Activated CD4-positive, alpha-beta T cell treated with anti-CD3 and anti-CD28 coated beads for 36 hours (primary cell): ENCODE measurements around the gene NPIPB6. TPM values are rescaled to one million over a fixed set of nuclear protein-coding genes. Genes with fewer than 3 reads are reported as not detected.
"Not testable (repeated sequence)": the region's sequence is repeated elsewhere in the genome, so short reads cannot be mapped to it uniquely, and the experiment has no call there.

Source experiments
- ATAC-seq: fragments of 200-7000 bp; cut with Tn5 transposase; one replicate; pipeline ENCODE4 v1.10.0; 2021; ENCODE audit warnings: mild to moderate bottlenecking, moderate library complexity
- CTCF ChIA-PET: fragments of 350-600 bp; sonication (Branson Sonifier 250); formaldehyde crosslinking; loops from one replicate; lab custom pipeline; 2021; ENCODE audit warnings: antibody characterized with exemption; lab: Charles Lee
- POLR2A ChIA-PET: fragments of 350-600 bp; sonication (Branson Sonifier 250); formaldehyde crosslinking; loops from one replicate; lab custom pipeline; 2021; ENCODE audit warnings: antibody characterized with exemption, inconsistent platforms; lab: Charles Lee
- DNase-seq: peaks from one replicate; pipeline ENCODE4 v3.0.0-alpha.2; 2020
- H3K27ac Mint-ChIP-seq: one replicate; pipeline ENCODE4 v1.8.0; 2021; ENCODE audit warnings: mixed read lengths
- H3K27me3 Mint-ChIP-seq: one replicate; pipeline ENCODE4 v1.8.0; 2021; ENCODE audit warnings: mixed read lengths
- H3K36me3 Mint-ChIP-seq: one replicate; pipeline ENCODE4 v1.8.0; 2021; ENCODE audit warnings: low read depth, mixed read lengths
- H3K4me1 Mint-ChIP-seq: one replicate; pipeline ENCODE4 v1.8.0; 2021; ENCODE audit warnings: mixed read lengths
- H3K4me3 Mint-ChIP-seq: one replicate; pipeline ENCODE4 v1.8.0; 2021; ENCODE audit warnings: mild to moderate bottlenecking, moderate library complexity, mixed read lengths
- H3K9me3 Mint-ChIP-seq: one replicate; pipeline ENCODE4 v1.8.0; 2021; ENCODE audit warnings: low read depth, mixed read lengths
- intact Hi-C, 2 experiments: fragments of 100-400 bp; cut with DNase I in 1 of 2; cut with micrococcal nuclease in 1 of 2; formaldehyde crosslinking; loops; one replicate each; pipeline versions ENCODE4 v1.14.2 to v1.15.1; 2022 to 2024; cut with DNase I, micrococcal nuclease
- total RNA-seq, 2 experiments: library from RNA; stranded (reverse); gene quantifications; one replicate each; pipeline ENCODE4 v1.2.3, GENCODE V29; 2021

NPIPB6 gene
- total RNA-seq: 1 to 10 TPM; 1.7 to 1.8 TPM

DNA sequence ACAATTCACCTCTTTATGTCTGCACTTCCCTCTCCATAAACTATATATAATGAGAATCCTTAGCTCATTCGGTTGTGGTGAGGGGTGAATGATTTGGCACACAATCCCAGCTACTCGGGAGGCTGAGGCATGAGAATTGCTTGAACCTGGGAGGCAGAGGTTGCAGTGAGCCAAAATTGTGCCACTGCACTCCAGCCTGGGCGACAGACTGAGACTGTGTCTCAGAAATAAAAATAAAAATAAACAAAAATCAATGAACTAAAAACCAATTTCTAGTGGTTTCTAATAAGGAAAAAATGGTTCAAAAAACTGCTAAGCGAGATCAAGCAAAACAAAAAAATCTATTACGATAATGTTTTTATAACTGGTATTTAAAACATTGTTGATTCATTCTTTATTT lies at the start of gene NPIPB6:
TSS of gene NPIPB6 (minus strand) at position 101 of the 400 bp plus-strand sequence. CDS start 686 bp downstream, outside the sequence.
- H3K36me3 Mint-ChIP-seq, CTCF ChIA-PET, H3K27me3 Mint-ChIP-seq, DNase-seq, H3K27ac Mint-ChIP-seq, H3K9me3 Mint-ChIP-seq, H3K4me3 Mint-ChIP-seq, H3K4me1 Mint-ChIP-seq, ATAC-seq, POLR2A ChIA-PET, intact Hi-C loops: not testable (repeated sequence)

DNA sequence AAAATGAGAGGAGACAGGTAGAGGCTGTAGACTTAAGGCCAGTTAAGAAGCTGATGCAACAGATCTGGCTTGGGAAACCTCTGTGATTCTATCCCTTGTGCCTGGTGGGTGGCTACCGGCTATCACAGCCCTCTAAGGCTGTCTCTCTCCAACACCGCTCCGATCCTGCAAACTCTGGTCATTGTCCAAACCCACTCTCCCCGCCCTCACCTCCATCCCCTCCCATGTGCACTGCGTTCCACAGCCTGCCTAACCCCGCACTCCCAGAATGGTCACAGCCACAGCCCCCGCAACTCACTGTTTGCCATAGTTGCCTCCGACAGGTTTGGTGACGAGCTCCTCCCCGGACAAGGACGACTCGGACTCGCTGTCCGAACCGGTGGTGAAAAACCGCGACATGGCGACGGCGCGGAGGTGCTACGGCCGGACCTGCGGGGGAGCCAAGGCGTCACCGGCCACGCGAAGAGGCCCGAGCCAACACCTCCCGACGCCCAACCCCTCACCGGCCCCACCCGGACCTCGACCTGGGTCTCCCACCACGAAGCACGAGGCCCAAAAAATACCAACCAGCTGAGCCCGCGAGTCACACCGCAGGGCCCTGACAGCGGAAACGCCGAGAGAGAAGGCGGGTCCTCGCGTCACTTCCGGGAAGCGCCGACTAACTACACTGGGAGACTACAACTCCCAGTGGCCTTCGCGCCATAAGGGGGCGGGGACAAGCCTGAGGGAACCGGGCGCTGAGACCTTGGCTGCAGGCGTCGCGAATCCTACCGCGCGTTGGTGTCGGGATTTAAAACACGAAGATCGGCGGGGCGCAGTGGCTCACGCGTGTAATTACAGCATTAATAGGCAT lies 40.1 kb upstream of the NPIPB6 start, which contains the start of gene EIF3CL:
TSS of gene EIF3CL (minus strand) at position 622 of the 853 bp plus-strand sequence. CDS start at position 399, 223 bp downstream.
- DNase-seq, H3K4me1 Mint-ChIP-seq, H3K27me3 Mint-ChIP-seq, POLR2A ChIA-PET, CTCF ChIA-PET, H3K36me3 Mint-ChIP-seq, H3K9me3 Mint-ChIP-seq, H3K27ac Mint-ChIP-seq, intact Hi-C loops: not testable (repeated sequence)
- peak; percentile 100 for ATAC-seq
- H3K4me3 Mint-ChIP-seq: peak within 1 kb of the TSS; percentile 72

DNA sequence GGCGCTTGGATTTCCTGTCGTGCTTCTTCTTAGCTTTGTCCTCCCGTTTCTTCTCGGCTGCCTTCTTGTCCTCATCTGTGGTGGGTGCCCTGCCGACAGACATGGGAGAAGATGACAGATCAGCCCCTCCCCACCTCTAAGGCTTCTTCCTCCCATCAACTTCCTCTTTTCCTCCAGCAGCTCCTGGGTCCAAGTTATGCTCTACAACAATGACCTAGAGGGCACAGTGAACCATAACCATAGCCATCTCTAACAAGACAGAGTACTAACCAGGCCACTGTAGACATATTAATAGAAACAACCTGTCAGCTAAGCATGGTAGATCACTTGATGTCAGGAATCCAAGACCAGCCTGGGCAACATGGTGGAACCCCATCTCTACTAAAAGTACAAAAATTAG lies 28.7 kb upstream of the NPIPB6 start:
- H3K27ac Mint-ChIP-seq, H3K9me3 Mint-ChIP-seq, ATAC-seq, H3K4me3 Mint-ChIP-seq, intact Hi-C loops, CTCF ChIA-PET, H3K36me3 Mint-ChIP-seq, POLR2A ChIA-PET, H3K4me1 Mint-ChIP-seq, DNase-seq, H3K27me3 Mint-ChIP-seq: not testable (repeated sequence)

DNA sequence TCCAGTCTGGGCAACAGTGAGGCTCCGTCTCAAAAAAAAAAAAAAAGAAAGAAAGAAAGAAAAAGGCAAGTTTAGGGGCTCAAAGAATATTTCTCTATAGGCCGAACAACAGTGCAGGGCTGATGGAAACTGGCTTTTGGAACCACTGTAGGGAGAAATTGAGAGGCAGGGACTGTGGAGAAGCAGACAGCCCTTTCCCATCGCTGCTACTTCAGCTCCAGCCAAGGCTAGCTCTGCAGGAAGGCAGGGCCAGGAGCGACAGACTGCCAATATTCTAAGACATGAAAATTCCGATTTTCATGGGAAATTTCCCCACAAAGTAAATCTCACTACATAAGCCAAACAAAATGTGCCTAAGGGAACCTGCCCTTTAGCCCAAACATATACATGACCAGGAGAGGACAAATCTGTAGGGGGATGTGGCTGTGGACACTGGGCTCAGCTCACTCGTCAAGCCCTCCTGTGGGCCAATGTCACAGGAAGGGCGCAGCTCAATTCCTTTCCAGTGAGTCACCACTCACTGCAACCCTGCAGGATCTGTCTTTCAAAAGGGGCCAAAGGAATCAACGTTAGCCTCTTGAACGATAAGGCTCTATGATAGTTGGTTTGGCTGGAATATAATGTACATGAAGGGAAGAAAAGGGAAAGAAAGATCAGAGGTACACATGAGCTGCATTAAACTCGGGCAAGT lies 19.0 kb upstream of the NPIPB6 start:
- ATAC-seq, H3K4me1 Mint-ChIP-seq, H3K36me3 Mint-ChIP-seq, intact Hi-C loops, CTCF ChIA-PET, H3K4me3 Mint-ChIP-seq, H3K27me3 Mint-ChIP-seq, H3K9me3 Mint-ChIP-seq, POLR2A ChIA-PET, DNase-seq, H3K27ac Mint-ChIP-seq: not testable (repeated sequence)

DNA sequence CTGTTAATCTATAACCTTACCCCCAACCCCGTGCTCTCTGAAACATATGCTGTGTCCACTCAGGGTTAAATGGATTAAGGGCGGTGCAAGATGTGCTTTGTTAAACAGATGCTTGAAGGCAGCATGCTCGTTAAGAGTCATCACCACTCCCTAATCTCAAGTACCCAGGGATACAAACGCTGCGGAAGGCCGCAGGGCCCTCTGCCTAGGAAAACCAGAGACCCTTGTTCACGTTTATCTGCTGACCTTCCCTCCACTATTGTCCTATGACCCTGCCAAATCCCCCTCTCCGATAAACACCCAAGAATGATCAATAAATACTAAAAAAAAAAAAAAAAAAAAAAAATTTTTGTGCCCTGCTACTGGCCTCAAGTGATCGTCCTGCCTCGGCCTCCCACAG lies 14.5 kb upstream of the NPIPB6 start:
- CTCF ChIA-PET, H3K4me3 Mint-ChIP-seq, POLR2A ChIA-PET, DNase-seq, intact Hi-C loops, H3K9me3 Mint-ChIP-seq, H3K27me3 Mint-ChIP-seq, ATAC-seq, H3K36me3 Mint-ChIP-seq, H3K27ac Mint-ChIP-seq, H3K4me1 Mint-ChIP-seq: not testable (repeated sequence)

DNA sequence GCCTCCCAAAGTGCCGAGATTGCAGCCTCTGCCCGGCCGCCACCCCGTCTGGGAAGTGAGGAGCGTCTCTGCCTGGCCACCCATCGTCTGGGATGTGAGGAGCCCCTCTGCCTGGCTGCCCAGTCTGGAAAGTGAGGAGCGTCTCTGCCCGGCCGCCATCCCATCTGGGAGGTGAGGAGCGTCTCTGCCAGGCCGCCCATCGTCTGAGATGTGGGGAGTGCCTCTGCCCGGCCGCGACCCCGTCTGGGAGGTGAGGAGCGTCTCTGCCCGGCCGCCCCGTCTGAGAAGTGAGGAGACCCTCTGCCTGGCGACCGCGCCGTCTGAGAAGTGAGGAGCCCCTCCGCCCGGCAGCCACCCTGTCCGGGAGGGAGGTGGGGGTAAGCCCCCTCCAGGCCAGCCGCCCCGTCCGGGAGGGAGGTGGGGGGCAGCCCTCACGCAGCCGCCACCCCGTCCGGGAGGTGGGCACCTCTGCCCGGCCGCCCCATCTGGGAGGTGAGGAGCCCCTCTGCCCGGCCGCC lies 13.9 kb upstream of the NPIPB6 start:
- H3K27me3 Mint-ChIP-seq, H3K9me3 Mint-ChIP-seq, intact Hi-C loops, POLR2A ChIA-PET, DNase-seq, H3K4me1 Mint-ChIP-seq, H3K36me3 Mint-ChIP-seq, CTCF ChIA-PET, H3K4me3 Mint-ChIP-seq, H3K27ac Mint-ChIP-seq, ATAC-seq: not testable (repeated sequence)

DNA sequence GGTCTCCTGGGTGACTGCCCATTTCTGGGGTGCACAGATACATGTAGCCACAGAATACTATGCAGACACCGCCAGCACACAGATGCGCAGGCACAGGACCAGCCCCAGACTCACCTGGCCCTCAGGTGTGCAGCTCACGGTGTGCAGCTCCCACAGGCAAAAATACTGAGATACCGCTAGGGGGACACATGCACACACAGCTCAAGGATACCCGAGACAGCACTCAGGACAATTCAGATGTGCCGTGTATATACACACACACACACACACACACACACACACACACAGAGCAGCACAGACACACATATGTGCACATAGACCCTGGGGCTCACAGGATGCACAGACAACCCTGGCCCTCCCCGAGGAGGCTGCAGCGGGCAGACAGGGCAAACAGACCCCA lies 11.8 kb upstream of the NPIPB6 start:
- H3K27me3 Mint-ChIP-seq, POLR2A ChIA-PET, H3K9me3 Mint-ChIP-seq, H3K4me1 Mint-ChIP-seq, CTCF ChIA-PET, intact Hi-C loops, H3K4me3 Mint-ChIP-seq, H3K36me3 Mint-ChIP-seq, H3K27ac Mint-ChIP-seq: not testable (repeated sequence)
- peak; percentile 14 for DNase-seq
- ATAC-seq: peak; percentile 80

DNA sequence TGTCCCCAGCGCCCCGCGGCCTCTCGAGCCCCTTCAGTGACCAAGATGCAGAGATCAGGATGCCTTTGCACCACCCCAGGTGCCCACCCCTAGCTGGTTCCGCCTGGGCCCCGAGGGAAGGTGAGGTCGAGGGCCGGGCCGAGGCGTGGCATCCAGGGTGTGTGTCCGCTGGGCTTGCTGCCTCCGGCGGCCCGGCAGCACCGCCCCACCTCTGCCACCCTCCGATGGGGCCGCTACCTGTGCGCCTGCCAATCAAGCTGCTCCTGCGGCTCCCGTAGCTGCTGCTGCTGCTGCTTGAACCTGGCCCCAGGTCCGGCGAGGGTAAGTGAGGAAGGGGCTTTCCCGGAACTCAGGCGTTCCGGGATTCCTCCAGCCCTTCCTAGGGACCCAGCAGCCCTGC lies 11.0 kb upstream of the NPIPB6 start:
- H3K4me3 Mint-ChIP-seq, ATAC-seq, H3K27me3 Mint-ChIP-seq, DNase-seq, H3K27ac Mint-ChIP-seq, H3K36me3 Mint-ChIP-seq, intact Hi-C loops, H3K9me3 Mint-ChIP-seq, POLR2A ChIA-PET, H3K4me1 Mint-ChIP-seq, CTCF ChIA-PET: not testable (repeated sequence)

DNA sequence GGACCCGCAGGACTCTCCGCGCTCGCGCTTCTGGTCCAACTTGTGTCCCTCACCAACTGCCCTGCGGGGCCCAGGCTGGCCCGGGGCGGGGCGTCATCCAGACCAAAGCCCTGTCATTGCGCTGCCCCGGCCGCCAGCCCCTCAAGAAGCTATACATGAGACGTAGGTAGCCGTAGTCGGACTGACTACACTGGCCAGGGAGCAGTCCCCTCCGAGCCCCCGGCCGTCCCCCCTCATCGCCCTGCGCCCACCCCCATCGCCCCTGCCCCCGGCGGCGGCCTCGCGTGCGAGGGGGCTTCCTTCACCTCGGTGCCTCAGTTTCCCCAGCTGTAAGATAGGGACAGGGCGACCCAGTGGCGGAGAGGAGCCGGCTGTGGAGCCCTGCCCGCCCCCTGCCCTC lies 4.6 kb upstream of the NPIPB6 start:
- ATAC-seq, DNase-seq, H3K36me3 Mint-ChIP-seq, H3K4me3 Mint-ChIP-seq, H3K27ac Mint-ChIP-seq, H3K9me3 Mint-ChIP-seq, H3K27me3 Mint-ChIP-seq, intact Hi-C loops, POLR2A ChIA-PET, CTCF ChIA-PET, H3K4me1 Mint-ChIP-seq: not testable (repeated sequence)

DNA sequence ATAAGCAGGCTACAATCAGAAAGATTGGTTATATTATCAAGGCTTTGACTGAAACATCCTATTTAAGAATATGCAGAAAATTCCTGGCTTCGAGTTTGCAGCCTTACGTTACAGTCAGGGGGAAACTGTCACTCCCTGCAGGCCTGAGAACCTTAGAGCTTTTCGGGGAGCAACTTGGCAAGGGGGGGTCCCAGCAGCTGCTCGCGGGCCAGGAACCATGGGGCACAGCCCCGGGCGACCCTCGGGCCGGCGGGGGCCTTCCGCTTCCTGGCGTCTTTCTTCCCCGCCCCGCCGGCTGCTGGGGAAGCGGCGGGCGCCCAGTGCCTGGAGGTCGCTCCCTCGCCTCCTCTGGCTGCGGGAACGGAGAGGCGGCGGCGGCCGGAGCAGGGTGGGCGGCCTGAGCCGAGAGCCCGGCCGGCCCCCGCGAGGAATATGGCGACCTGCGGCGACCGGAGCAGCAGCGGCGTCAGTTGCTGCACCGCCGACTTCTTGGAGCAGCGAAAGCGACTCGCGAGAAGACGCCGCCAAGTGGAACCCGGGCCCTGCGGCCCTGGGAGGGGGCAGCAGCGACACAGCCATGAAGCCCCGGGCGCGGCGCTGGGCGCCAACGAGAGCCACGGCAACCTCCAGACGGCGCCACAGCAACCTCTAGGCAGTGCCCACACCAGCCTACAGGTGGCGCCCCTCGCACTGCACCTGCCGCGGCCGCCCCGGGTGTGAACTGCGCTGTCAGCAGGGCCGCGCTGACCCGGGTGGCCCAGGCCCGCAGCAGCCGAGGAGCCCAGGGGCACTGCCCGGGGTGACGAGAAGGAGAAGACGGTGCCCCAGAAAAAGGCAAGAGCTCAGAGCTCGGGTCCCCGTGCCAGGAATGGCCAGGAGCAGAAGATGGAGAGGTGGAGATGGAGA lies 1.2 kb upstream of the NPIPB6 start:
- ATAC-seq (peak; percentile 99), DNase-seq (peak; percentile 43)
- H3K27me3 Mint-ChIP-seq, H3K4me1 Mint-ChIP-seq, POLR2A ChIA-PET, H3K27ac Mint-ChIP-seq, H3K36me3 Mint-ChIP-seq, intact Hi-C loops, CTCF ChIA-PET, H3K9me3 Mint-ChIP-seq, H3K4me3 Mint-ChIP-seq: not testable (repeated sequence)

DNA sequence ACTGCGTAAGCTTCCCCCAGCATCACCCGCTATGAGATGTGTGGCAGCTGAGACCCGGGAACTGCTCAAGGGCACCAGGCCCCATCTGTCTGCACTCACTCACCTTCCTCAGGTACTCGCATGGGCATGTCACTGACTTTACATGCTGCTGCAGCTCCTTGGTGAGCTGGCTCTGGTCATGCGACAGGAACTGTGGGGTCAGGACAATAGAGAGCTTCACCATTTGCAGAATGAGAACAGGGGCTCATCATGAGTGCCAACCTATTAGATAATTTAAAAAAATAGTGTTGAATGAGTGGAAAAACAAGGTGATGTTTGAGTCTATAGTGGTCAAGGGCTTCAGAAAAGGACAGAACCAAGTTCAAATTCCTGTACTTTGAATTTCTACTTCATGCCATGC lies 708 bp downstream of the NPIPB6 start:
- H3K4me1 Mint-ChIP-seq, H3K4me3 Mint-ChIP-seq, H3K9me3 Mint-ChIP-seq, intact Hi-C loops, H3K36me3 Mint-ChIP-seq, POLR2A ChIA-PET, H3K27me3 Mint-ChIP-seq, DNase-seq, CTCF ChIA-PET, H3K27ac Mint-ChIP-seq, ATAC-seq: not testable (repeated sequence)
